ENCODE data around the gene CDH10.

GRCh38 chr5:24480952-24481351 lies 163.8 kb downstream of the CDH10 start:
- TF ChIP-seq RAD21 (conservative IDR thresholded peaks at IDR 0.05): no peak
- no peak for TF ChIP-seq CTCF (IDR thresholded peaks at IDR 0.05; ENCODE audit: poor library complexity, severe bottlenecking)
- no peak for TF ChIP-seq EZH2 (IDR thresholded peaks at IDR 0.05; ENCODE audit: borderline replicate concordance, insufficient read depth, low read length, poor library complexity, severe bottlenecking)

Data from neural cell (in vitro differentiated cells).